Muscle layer of duodenum (tissue), 2 donors: ENCODE measurements around the gene SLC1A1.

Experiments used
- H3K27ac ChIP-seq: one replicate; pipeline ENCODE4 v1.7.0; 2013; ENCODE audit warnings: mild to moderate bottlenecking, low read length
- H3K27me3 ChIP-seq: one replicate; pipeline ENCODE4 v1.7.0; 2013; ENCODE audit warnings: low read depth, mild to moderate bottlenecking, control low read depth, low read length
- H3K36me3 ChIP-seq, 2 donors: one replicate each; pipeline ENCODE4 v1.7.0; 2013; ENCODE audit warnings: low read length in 2 of 2, control low read depth in 1 of 2, mild to moderate bottlenecking in 1 of 2; ENCODE audit not compliant: insufficient read depth in 2 of 2, control insufficient read depth in 1 of 2
- H3K4me1 ChIP-seq, 2 donors: one replicate each; pipeline ENCODE4 v1.7.0; 2013; ENCODE audit warnings: low read length in 2 of 2, mild to moderate bottlenecking in 2 of 2, control low read depth in 1 of 2, moderate library complexity in 1 of 2; ENCODE audit not compliant: insufficient read depth in 2 of 2, control insufficient read depth in 1 of 2
- H3K4me3 ChIP-seq, 2 donors: one replicate each; pipeline ENCODE4 v1.7.0; 2013; ENCODE audit warnings: low read length in 2 of 2, low read depth in 1 of 2, mild to moderate bottlenecking in 1 of 2
- H3K9me3 ChIP-seq, 2 donors: one replicate each; pipeline ENCODE4 v1.7.0; 2013; ENCODE audit warnings: low read length in 2 of 2, control low read depth in 1 of 2, mild to moderate bottlenecking in 1 of 2; ENCODE audit not compliant: control insufficient read depth in 1 of 2
- donor health status: healthy.

Gene SLC1A1

GRCh38 chr9:4506490-4506889 is 16.2 kb downstream of the SLC1A1 start:
- H3K27ac ChIP-seq, result no peak overlapping the region
- H3K4me1 ChIP-seq, result no peaks in the 10 kb centered on the region
- H3K36me3 ChIP-seq, result no peaks in the 10 kb centered on the region
- H3K27me3 ChIP-seq, result no peaks in the 10 kb centered on the region
- no peaks in the 10 kb centered on the region for H3K9me3 ChIP-seq
- no peak overlapping the region for H3K4me3 ChIP-seq

GRCh38 chr9:4507306-4508130 is 17.2 kb downstream of the SLC1A1 start:
- Histone ChIP-seq H3K4me3 (no peak overlapping the region), H3K9me3 (no peaks in the 10 kb centered on the region), H3K36me3 (no peaks in the 10 kb centered on the region), H3K27me3 (no peaks in the 10 kb centered on the region), H3K27ac (no peak overlapping the region), H3K4me1 (no peaks in the 10 kb centered on the region)

DNA sequence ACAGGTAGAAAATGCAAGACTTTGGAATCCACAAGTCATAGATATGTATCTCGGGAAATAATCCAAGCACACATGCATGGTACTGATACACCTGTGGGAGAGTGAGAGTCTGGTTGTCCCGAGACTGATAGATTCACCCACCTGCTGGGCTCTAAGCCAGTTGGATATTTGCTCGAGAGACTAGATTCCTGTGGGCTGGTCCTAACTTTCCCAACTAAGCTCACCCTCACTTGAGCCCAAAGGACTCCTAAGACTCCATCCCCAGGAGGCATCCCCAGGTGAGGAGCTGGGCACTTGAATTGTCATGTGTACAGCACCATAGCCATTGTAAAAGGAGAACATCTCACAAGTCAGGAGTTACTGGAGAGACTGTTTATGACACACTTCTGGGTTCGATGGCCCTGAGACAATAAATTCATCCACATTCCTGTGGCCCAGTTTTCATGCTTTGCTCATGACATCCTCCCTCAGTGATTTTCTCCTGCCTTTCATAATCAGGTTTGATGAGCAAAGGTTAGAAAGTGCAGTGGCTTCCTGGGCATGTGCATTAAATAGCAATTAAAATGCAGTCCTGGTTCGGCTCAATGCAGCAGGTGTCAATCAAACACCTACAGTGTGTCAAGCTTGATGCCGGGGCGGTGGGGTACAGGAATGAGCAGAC is 18.1 kb downstream of the SLC1A1 start:
- Histone ChIP-seq H3K36me3 (no peaks in the 10 kb centered on the region), H3K27ac (no peak overlapping the region), H3K27me3 (no peaks in the 10 kb centered on the region), H3K4me1 (no peaks in the 10 kb centered on the region), H3K4me3 (no peak overlapping the region), H3K9me3 (no peaks in the 10 kb centered on the region)

DNA sequence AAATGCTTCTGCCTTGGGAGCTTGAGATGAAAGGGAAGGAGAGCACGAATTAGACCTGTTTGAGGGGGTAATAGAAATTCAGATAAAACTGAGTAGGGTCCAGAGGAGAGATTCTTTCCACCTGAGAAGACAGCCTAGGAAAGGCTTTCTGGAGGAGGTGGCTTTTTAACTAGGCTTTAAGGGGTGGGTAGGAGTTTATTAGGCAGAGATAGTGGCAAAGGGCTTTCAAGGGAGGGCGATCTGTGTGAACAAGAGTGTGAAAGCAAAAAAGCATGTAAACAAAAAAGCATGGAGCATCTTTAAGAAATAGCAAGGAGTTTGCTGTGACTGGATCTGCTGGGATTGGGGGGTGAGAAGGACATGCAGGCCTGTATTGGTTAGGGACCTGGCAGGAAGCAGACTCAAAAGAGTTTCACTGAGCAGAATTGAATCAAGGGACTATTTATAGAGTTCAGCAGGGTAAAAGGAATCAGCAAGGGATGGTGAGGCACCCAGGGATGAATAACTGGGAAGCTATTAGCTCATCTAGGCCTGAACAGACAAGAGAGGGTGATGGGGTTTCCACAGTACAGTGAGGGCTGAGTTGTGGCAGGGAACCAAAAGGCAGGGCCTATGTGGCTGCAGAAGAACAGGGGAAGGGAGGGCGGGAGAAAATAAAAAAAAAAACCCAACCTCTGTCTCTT is 18.8 kb downstream of the SLC1A1 start:
- Histone ChIP-seq H3K27me3 (no peaks in the 10 kb centered on the region), H3K9me3 (no peaks in the 10 kb centered on the region), H3K4me3 (no peak overlapping the region), H3K4me1 (no peaks in the 10 kb centered on the region), H3K36me3 (no peaks in the 10 kb centered on the region), H3K27ac (no peak overlapping the region)

- Histone ChIP-seq H3K4me1 (no peaks in the 10 kb centered on the region), H3K4me3 (no peak overlapping the region), H3K27ac (no peak overlapping the region), H3K27me3 (no peaks in the 10 kb centered on the region), H3K9me3 (no peaks in the 10 kb centered on the region), H3K36me3 (no peaks in the 10 kb centered on the region)
Measured at GRCh38 chr9:4509590-4509984, 19.3 kb downstream of the SLC1A1 start.

- H3K27ac ChIP-seq, result peak overlapping the region; percentile 22
- H3K4me1 ChIP-seq, result no peaks in the 10 kb centered on the region
- no peak overlapping the region for H3K4me3 ChIP-seq
- H3K36me3 ChIP-seq, result no peaks in the 10 kb centered on the region
- no peaks in the 10 kb centered on the region for H3K9me3 ChIP-seq
- no peaks in the 10 kb centered on the region for H3K27me3 ChIP-seq
Measured at GRCh38 chr9:4510546-4511322, 20.5 kb downstream of the SLC1A1 start.

DNA sequence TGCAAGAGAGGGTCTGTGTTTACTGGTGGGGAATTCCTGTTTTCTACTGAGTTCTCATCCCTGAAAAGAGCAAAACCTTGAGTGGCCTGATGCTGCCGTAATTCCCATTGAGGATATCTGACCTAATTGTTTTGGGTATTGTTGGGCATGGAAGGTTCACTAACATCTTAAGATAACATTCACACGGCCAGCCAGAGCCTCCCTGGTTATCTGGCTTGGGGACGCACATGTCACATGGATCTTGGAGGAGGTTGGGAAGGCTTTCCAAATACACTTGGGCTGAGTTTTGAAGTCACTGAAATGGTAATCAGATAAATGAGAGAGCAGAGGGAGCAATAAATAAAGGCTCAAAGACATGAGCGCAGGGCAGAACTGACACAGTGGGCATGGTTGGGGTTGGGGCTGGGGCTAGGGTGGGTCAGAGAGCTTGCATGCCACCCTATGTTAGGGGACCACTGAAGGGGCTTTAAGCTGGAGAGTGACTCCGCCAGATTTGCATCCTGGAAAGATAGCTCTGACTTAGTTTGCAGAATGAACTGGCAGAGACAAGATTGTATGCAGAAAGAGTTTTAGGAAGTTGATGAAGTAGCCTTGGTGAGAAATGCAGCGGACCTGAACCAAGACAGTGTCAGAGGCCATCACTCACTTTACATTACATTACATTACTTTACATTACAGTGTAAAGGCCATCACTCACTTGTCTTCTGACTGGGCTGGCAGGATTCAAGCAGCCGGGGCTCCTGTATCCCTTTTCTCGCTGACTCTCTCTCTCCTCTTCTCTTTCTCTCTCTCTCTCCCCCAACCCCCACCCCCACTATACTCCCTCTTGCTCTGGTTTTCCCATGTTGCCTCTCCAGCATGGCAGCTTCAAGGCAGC is 24.2 kb downstream of the SLC1A1 start:
- Histone ChIP-seq H3K27me3 (no peaks in the 10 kb centered on the region), H3K4me1 (no peaks in the 10 kb centered on the region), H3K36me3 (no peaks in the 10 kb centered on the region), H3K4me3 (no peak overlapping the region), H3K9me3 (no peaks in the 10 kb centered on the region), H3K27ac (no peak overlapping the region)

DNA sequence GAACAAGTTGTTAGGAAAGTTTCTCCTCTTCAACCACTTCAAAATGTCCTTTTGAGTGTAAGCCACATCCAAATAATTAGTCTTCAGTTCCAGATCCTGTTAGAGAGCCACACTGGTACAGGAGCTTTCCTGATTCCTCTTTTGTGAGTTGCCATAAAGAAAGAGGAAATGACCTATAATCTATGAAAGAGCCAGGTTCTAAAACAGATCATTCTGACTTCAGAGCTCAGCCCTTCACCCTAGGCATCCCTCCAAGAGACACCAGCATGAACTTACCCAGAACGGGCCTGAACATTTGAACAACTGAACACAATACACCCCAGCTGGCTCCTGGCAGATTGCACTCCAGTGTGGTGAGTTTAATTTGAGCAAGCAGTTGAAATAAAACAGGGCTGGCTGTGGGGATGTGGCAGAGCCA is 25.7 kb downstream of the SLC1A1 start:
- Histone ChIP-seq H3K27me3 (no peaks in the 10 kb centered on the region), H3K4me3 (no peak overlapping the region), H3K4me1 (no peaks in the 10 kb centered on the region), H3K36me3 (no peaks in the 10 kb centered on the region), H3K27ac (no peak overlapping the region), H3K9me3 (no peaks in the 10 kb centered on the region)

DNA sequence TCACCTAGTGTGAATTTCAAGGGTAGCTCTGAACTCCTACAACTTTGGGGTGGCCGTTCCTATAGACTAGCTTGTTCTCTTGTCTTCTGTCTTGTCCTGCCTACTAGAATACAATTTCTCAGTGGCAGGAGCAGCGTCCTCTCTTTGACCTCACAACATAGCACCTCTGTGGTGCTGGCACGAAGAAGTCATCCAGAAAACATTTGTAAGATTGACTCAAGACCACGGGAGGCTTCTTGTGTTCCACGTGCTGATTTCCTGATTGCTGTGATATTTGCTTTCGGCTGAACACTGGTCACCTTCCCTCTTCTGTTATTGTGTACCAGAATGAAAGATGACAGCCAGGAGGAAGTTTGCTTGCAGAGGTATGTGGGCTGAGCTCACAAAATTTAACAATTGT is 27.0 kb downstream of the SLC1A1 start:
- Histone ChIP-seq H3K4me1 (no peaks in the 10 kb centered on the region), H3K27me3 (no peaks in the 10 kb centered on the region), H3K36me3 (no peaks in the 10 kb centered on the region), H3K27ac (no peak overlapping the region), H3K9me3 (no peaks in the 10 kb centered on the region), H3K4me3 (no peak overlapping the region)

DNA sequence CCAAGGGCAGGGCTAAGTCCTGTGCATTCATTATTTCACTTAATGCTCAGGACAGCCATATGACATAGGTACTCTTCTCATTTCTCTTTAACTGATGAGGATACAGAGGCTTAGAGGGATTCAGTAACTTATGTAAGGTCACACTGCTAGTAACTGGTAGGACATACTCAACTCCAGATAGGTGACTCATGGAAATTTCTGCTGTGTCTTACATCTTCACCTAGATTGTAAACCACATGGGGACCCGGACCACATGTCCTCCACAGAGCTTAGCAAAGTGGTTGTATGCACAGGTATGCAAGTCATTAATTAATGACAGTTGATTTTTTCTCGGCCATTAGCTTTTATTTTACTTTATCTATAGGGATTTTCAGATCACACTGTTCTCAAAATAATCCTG is 29.3 kb downstream of the SLC1A1 start:
- Histone ChIP-seq H3K4me3 (no peak overlapping the region), H3K27ac (no peak overlapping the region), H3K4me1 (no peaks in the 10 kb centered on the region), H3K36me3 (no peaks in the 10 kb centered on the region), H3K27me3 (no peaks in the 10 kb centered on the region), H3K9me3 (no peaks in the 10 kb centered on the region)
